DND-41 (cell line): Measurements from ENCODE around the gene DKC1.

Experiments
- CTCF ChIP-seq: IDR thresholded peaks from 2 replicates; pipeline ENCODE4 v1.5.1; 2012; ENCODE audit warnings: borderline replicate concordance, low read length, moderate library complexity, mild to moderate bottlenecking; ENCODE audit not compliant: poor library complexity, severe bottlenecking; ENCODE audit errors: extremely low read depth
- EZH2 ChIP-seq: IDR thresholded peaks from 3 replicates; pipeline ENCODE4 v1.6.1; 2012; ENCODE audit warnings: borderline replicate concordance, low read depth, mild to moderate bottlenecking, moderate library complexity, low read length, inconsistent platforms; ENCODE audit not compliant: severe bottlenecking

- TF ChIP-seq CTCF (no peak), EZH2 (no peak)
These were observed 29.6 kb upstream of the DKC1 start for GRCh38 chrX:154733066-154733425.
